ENCODE data around the gene TVP23A.

TVP23A gene

DNA sequence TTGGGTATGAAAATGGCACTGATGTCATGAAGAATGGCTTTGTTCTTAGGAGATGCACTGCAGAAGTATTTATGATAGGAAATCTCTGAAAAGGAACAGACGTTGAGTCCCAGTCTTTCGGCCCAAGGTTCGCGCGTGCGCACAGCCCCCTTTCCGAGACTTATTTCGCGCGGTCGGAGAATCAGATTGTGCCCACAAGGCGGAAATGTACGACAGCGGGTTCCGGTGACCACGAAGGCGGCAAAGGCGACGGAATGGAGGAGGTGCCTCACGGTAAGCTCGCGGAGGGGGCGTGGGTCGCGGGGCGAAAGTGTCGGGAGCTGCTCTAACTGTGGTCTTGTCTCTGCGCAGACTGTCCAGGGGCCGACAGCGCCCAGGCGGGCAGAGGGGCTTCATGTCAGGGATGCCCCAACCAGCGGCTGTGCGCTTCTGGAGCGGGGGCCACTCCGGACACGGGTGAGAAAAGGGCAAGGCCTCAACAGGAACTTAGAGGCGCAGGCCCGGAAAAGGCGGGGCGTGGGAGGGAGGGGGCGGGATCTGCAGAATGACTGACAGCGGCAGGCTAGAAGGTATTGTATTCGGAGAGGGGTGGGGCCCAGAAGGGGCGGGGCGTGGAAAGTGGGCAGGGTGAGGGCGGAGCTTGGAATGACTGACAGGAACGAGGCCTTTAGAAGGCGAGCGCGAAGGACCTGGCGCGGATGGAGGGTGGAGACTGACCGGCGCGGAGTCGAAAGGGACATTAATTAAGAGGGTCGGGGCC, 74.8 kb downstream of the TVP23A start, which contains the start of gene NUBP1 (continued):
- TF ChIP-seq, protein P1, sequence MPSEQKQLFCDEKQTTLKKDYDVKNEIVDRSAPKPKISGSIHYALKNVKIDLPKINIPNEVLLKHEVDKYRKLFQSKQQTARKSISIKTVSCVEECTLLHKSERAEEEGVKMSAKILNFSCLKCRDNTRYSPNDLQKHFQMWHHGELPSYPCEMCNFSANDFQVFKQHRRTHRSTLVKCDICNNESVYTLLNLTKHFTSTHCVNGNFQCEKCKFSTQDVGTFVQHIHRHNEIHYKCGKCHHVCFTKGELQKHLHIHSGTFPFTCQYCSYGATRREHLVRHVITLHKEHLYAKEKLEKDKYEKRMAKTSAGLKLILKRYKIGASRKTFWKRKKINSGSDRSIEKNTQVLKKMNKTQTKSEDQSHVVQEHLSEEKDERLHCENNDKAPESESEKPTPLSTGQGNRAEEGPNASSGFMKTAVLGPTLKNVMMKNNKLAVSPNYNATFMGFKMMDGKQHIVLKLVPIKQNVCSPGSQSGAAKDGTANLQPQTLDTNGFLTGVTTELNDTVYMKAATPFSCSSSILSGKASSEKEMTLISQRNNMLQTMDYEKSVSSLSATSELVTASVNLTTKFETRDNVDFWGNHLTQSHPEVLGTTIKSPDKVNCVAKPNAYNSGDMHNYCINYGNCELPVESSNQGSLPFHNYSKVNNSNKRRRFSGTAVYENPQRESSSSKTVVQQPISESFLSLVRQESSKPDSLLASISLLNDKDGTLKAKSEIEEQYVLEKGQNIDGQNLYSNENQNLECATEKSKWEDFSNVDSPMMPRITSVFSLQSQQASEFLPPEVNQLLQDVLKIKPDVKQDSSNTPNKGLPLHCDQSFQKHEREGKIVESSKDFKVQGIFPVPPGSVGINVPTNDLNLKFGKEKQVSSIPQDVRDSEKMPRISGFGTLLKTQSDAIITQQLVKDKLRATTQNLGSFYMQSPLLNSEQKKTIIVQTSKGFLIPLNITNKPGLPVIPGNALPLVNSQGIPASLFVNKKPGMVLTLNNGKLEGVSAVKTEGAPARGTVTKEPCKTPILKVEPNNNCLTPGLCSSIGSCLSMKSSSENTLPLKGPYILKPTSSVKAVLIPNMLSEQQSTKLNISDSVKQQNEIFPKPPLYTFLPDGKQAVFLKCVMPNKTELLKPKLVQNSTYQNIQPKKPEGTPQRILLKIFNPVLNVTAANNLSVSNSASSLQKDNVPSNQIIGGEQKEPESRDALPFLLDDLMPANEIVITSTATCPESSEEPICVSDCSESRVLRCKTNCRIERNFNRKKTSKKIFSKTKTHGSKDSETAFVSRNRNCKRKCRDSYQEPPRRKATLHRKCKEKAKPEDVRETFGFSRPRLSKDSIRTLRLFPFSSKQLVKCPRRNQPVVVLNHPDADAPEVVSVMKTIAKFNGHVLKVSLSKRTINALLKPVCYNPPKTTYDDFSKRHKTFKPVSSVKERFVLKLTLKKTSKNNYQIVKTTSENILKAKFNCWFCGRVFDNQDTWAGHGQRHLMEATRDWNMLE (tag by site-specific recombination; conservative IDR thresholded peaks at IDR 0.05; ENCODE audit: low read depth) = peak; percentile 88
- no peak for TF ChIP-seq TCF7L2 (IDR thresholded peaks at IDR 0.05; ENCODE audit: borderline replicate concordance, low read depth, low read length)
- TF ChIP-seq, protein P2, sequence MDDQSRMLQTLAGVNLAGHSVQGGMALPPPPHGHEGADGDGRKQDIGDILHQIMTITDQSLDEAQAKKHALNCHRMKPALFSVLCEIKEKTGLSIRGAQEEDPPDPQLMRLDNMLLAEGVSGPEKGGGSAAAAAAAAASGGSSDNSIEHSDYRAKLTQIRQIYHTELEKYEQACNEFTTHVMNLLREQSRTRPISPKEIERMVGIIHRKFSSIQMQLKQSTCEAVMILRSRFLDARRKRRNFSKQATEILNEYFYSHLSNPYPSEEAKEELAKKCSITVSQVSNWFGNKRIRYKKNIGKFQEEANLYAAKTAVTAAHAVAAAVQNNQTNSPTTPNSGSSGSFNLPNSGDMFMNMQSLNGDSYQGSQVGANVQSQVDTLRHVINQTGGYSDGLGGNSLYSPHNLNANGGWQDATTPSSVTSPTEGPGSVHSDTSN (CRISPR knock-in tag; IDR thresholded peaks at IDR 0.05) = no peak
- TF ChIP-seq ZNF830 (tag by site-specific recombination; IDR thresholded peaks at IDR 0.05; ENCODE audit: low read depth) = no peak
- no peak for TF ChIP-seq ZNF19 (tag by site-specific recombination; IDR thresholded peaks at IDR 0.05; ENCODE audit: low read depth)
- TF ChIP-seq WT1 (tag by site-specific recombination; IDR thresholded peaks at IDR 0.05) = no peak
- no peak for TF ChIP-seq ZNF23 (tag by site-specific recombination; IDR thresholded peaks at IDR 0.05; ENCODE audit: borderline replicate concordance)
- TF ChIP-seq, protein P3, sequence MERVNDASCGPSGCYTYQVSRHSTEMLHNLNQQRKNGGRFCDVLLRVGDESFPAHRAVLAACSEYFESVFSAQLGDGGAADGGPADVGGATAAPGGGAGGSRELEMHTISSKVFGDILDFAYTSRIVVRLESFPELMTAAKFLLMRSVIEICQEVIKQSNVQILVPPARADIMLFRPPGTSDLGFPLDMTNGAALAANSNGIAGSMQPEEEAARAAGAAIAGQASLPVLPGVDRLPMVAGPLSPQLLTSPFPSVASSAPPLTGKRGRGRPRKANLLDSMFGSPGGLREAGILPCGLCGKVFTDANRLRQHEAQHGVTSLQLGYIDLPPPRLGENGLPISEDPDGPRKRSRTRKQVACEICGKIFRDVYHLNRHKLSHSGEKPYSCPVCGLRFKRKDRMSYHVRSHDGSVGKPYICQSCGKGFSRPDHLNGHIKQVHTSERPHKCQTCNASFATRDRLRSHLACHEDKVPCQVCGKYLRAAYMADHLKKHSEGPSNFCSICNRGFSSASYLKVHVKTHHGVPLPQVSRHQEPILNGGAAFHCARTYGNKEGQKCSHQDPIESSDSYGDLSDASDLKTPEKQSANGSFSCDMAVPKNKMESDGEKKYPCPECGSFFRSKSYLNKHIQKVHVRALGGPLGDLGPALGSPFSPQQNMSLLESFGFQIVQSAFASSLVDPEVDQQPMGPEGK (tag by site-specific recombination; IDR thresholded peaks at IDR 0.05) = peak; percentile 98
- no peak for TF ChIP-seq PRDM1 (tag by site-specific recombination; IDR thresholded peaks at IDR 0.05)
- TF ChIP-seq ZNF140 (tag by site-specific recombination; IDR thresholded peaks at IDR 0.05) = no peak
- peak; percentile 82; the same call in 1 of the 2 replicates for TF ChIP-seq ZNF391 (tag by site-specific recombination; IDR thresholded peaks at IDR 0.05; ENCODE audit: borderline replicate concordance, low read depth)
- no peak for TF ChIP-seq ZSCAN23 (tag by site-specific recombination; IDR thresholded peaks at IDR 0.05)
- no peak for TF ChIP-seq SCRT1 (tag by site-specific recombination; IDR thresholded peaks at IDR 0.05; ENCODE audit: borderline replicate concordance)
- TF ChIP-seq ZNF48 (tag by site-specific recombination; IDR thresholded peaks at IDR 0.05) = no peak
- TF ChIP-seq HOXA7 (CRISPR knock-in tag; IDR thresholded peaks at IDR 0.05; ENCODE audit: borderline replicate concordance) = no peak
- TF ChIP-seq, protein P4, sequence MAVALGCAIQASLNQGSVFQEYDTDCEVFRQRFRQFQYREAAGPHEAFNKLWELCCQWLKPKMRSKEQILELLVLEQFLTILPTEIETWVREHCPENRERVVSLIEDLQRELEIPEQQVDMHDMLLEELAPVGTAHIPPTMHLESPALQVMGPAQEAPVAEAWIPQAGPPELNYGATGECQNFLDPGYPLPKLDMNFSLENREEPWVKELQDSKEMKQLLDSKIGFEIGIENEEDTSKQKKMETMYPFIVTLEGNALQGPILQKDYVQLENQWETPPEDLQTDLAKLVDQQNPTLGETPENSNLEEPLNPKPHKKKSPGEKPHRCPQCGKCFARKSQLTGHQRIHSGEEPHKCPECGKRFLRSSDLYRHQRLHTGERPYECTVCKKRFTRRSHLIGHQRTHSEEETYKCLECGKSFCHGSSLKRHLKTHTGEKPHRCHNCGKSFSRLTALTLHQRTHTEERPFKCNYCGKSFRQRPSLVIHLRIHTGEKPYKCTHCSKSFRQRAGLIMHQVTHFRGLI (tag by site-specific recombination; IDR thresholded peaks at IDR 0.05) = no peak
- TF ChIP-seq REPIN1 (tag by site-specific recombination; IDR thresholded peaks at IDR 0.05; ENCODE audit: low read depth) = peak; percentile 91
- TF ChIP-seq ZFP3 (tag by site-specific recombination; IDR thresholded peaks at IDR 0.05; ENCODE audit: low read depth) = no peak
- TF ChIP-seq, protein P5, sequence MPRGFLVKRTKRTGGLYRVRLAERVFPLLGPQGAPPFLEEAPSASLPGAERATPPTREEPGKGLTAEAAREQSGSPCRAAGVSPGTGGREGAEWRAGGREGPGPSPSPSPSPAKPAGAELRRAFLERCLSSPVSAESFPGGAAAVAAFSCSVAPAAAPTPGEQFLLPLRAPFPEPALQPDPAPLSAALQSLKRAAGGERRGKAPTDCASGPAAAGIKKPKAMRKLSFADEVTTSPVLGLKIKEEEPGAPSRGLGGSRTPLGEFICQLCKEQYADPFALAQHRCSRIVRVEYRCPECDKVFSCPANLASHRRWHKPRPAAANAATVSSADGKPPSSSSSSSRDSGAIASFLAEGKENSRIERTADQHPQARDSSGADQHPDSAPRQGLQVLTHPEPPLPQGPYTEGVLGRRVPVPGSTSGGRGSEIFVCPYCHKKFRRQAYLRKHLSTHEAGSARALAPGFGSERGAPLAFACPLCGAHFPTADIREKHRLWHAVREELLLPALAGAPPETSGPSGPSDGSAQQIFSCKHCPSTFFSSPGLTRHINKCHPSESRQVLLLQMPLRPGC (tag by site-specific recombination; IDR thresholded peaks at IDR 0.05) = peak; percentile 90
- no peak for TF ChIP-seq ZNF571 (tag by site-specific recombination; IDR thresholded peaks at IDR 0.05)
- TF ChIP-seq ZNF302 (tag by site-specific recombination; IDR thresholded peaks at IDR 0.05; ENCODE audit: low read depth) = no peak
- peak; percentile 95 for TF ChIP-seq KLF16 (tag by site-specific recombination; IDR thresholded peaks at IDR 0.05)
- TF ChIP-seq ZBTB48 (tag by site-specific recombination; IDR thresholded peaks at IDR 0.05) = peak; percentile 50; the same call in 1 of the 2 replicates
- peak; percentile 74; the same call in 1 of the 2 replicates for TF ChIP-seq GLI4 (tag by site-specific recombination; IDR thresholded peaks at IDR 0.05)
- TF ChIP-seq ZBTB1 (tag by site-specific recombination; IDR thresholded peaks at IDR 0.05) = no peak
- TF ChIP-seq ZNF16 (tag by site-specific recombination; IDR thresholded peaks at IDR 0.05; ENCODE audit: low read depth) = no peak
- TF ChIP-seq ZXDB (tag by site-specific recombination; IDR thresholded peaks at IDR 0.05) = peak; percentile 96

Data from HEK293 (cell line).